ENCODE results near the gene CPZ. TPM values are rescaled to one million over a fixed set of nuclear protein-coding genes. Genes with fewer than 3 reads are reported as not detected.
"Not testable (repeated sequence)": the region's sequence is repeated elsewhere in the genome, so short reads cannot be mapped to it uniquely, and the experiment has no call there.

CPZ gene
- total RNA-seq, 4 donors from 2014 or later, result 2.3 to 7.5 (median 3.2) TPM; not detected in 1

GRCh38 chr4:8649631-8650361 lies 57.2 kb downstream of the CPZ start:
- no peak overlapping the region for H3K27ac ChIP-seq
- H3K4me1 ChIP-seq, result no peaks in the 10 kb centered on the region
- TF ChIP-seq POLR2AphosphoS5 (IDR thresholded peaks at IDR 0.05) (no peak), POLR2A (IDR thresholded peaks at IDR 0.05) (no peak), EP300 (IDR thresholded peaks at IDR 0.05) (no peak), CTCF (IDR thresholded peaks at IDR 0.05) (no peak)
- H3K4me3 ChIP-seq, result no peak overlapping the region
- peaks cover 81% of the 10 kb centered on the region for H3K27me3 ChIP-seq
- peaks cover 0 to 10% (median 0%) of the 10 kb centered on the region in 3 donors for H3K9me3 ChIP-seq
- 37 to 46% methylated on average over 4 to 9 of the region's 33 CpGs for whole genome bisulfite sequencing, 2 donors (ENCODE audit: low coverage in 1 of 2)
- H3K36me3 ChIP-seq, result no peaks in the 10 kb centered on the region
- no peak for ATAC-seq

DNA sequence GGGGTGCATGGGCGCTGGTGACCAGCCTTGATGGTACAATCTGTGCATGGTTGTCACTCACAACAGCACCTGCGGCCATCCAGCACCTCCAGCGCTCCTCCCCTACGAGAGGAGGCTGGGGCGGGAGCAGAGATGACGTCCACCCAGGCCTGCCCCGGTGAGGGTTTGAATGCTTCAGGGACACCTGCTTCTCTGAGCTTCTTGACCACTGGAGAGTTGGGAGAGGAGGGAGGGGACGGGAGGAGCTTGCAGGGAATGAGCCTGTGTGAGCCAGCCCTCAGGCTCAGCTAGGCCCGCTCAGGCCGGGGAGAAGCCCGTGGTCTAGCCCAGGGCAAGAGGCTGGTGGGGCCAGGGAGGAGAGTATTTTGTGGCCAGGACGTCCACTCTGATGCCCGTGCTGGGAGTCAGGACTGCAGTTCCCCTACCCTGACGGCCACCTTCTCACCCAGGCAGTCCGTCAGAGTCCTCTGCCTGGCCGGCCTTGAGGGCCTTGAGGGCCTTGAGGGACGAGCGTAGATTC lies 59.2 kb downstream of the CPZ start:
- 92 to 100% methylated on average over 1 to 2 of the region's 18 CpGs for WGBS, 2 donors (ENCODE audit: low coverage in 1 of 2)
- peaks cover 88% of the 10 kb centered on the region for H3K27me3 ChIP-seq
- H3K4me1 ChIP-seq, result no peaks in the 10 kb centered on the region
- peaks cover 0 to 24% (median 0%) of the 10 kb centered on the region in 3 donors for H3K9me3 ChIP-seq
- no peak overlapping the region for H3K27ac ChIP-seq
- TF ChIP-seq EP300 (IDR thresholded peaks at IDR 0.05) (no peak), POLR2AphosphoS5 (IDR thresholded peaks at IDR 0.05) (no peak), POLR2A (IDR thresholded peaks at IDR 0.05) (no peak), CTCF (IDR thresholded peaks at IDR 0.05) (no peak)
- H3K36me3 ChIP-seq, result no peaks in the 10 kb centered on the region
- no peak overlapping the region for H3K4me3 ChIP-seq
- no peak for ATAC-seq

- TF ChIP-seq CTCF (IDR thresholded peaks at IDR 0.05) (no peak), EP300 (IDR thresholded peaks at IDR 0.05) (no peak), POLR2A (IDR thresholded peaks at IDR 0.05) (no peak), POLR2AphosphoS5 (IDR thresholded peaks at IDR 0.05) (no peak)
- 36 to 42% methylated on average over 3 to 4 of the region's 25 CpGs for WGBS, 2 donors (ENCODE audit: low coverage in 1 of 2)
These were observed 59.9 kb downstream of the CPZ start for GRCh38 chr4:8652181-8653078.

GRCh38 chr4:8653326-8654000 lies 60.9 kb downstream of the CPZ start:
- no peaks in the 10 kb centered on the region for H3K4me1 ChIP-seq
- 61% methylated on average over 11 of the region's 22 CpGs; no CpG with 5 or more reads in 1 of the 2 donors for WGBS, 2 donors (ENCODE audit: low coverage in 1 of 2)
- ATAC-seq, result no peak
- H3K27me3 ChIP-seq, result peaks cover 82% of the 10 kb centered on the region
- TF ChIP-seq POLR2AphosphoS5 (IDR thresholded peaks at IDR 0.05), result no peak
- TF ChIP-seq EP300 (IDR thresholded peaks at IDR 0.05), result no peak
- TF ChIP-seq POLR2A (IDR thresholded peaks at IDR 0.05), result no peak
- no peak for TF ChIP-seq CTCF (IDR thresholded peaks at IDR 0.05)
- H3K9me3 ChIP-seq, result peaks cover 0 to 24% (median 0%) of the 10 kb centered on the region in 3 donors
- H3K36me3 ChIP-seq, result no peaks in the 10 kb centered on the region
- no peak overlapping the region for H3K4me3 ChIP-seq
- H3K27ac ChIP-seq, result no peak overlapping the region

More at GRCh38 chr4:8652181-8653078, 59.9 kb downstream of the CPZ start:
- H3K27me3 ChIP-seq, result peaks cover 86% of the 10 kb centered on the region
- H3K4me1 ChIP-seq, result no peaks in the 10 kb centered on the region
- no peak for ATAC-seq
- no peaks in the 10 kb centered on the region for H3K36me3 ChIP-seq
- no peak overlapping the region for H3K4me3 ChIP-seq
- H3K9me3 ChIP-seq, result peaks cover 0 to 24% (median 0%) of the 10 kb centered on the region in 3 donors
- no peak overlapping the region for H3K27ac ChIP-seq

DNA sequence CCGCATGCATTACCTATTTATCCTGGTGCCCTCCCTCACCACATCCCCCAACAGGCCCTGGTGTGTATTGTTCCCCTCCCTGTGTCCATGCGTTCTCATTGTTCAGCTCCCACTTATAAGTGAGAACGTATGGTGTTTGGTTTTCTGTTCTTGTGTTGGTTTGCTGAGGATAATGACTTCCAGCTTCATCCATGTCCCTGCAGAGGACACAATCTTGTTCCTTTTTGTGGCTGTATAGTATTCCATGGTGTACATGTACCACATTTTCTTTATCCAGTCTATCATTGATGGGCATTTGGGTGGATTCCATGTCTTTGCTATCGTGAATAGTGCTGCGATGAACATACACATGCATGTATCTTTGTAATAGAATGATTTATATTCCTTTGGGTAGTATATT lies 61.6 kb downstream of the CPZ start:
- H3K36me3 ChIP-seq, H3K27ac ChIP-seq, H3K4me3 ChIP-seq, H3K4me1 ChIP-seq, ATAC-seq: not testable (repeated sequence)
- 85 to 100% methylated on average over 4 to 5 of the region's 5 CpGs for WGBS, 2 donors (ENCODE audit: low coverage in 1 of 2)
- Histone ChIP-seq H3K27me3 (peaks cover 81% of the 10 kb centered on the region), H3K9me3 (peaks cover 0 to 24% (median 0%) of the 10 kb centered on the region in 3 donors)

All from gastroesophageal sphincter (tissue), 4 donors.